ENCODE data around the gene SOX13.
A peak's percentile ranks its signal among the peaks of the same experiment; 100 is the strongest.

SOX13 gene

GRCh38 chr1:204072931-204073836, at the start of gene SOX13:
SOX13 (plus strand) TSS chr1:204073115; CDS start chr1:204112916, 39,801 bp downstream.
- peaks cover 69% of the 10 kb centered on the region for H3K27me3 ChIP-seq
- H3K4me3 ChIP-seq, result peak within 1 kb of the TSS; percentile 70
- H3K27ac ChIP-seq, result no peak within 1 kb of the TSS
- H4K20me1 ChIP-seq, result peaks cover 19% of the 10 kb centered on the region; the same call in 1 of the 2 replicates
- peak within 1 kb of the TSS; percentile 51; the same call in 1 of the 2 replicates for H3K9ac ChIP-seq
- TF ChIP-seq Cebpa-rat (IDR thresholded peaks at IDR 0.05), result no peak
- no peaks in the 10 kb centered on the region for H3K36me3 ChIP-seq
- peaks cover 2% of the 10 kb centered on the region; the same call in 1 of the 2 replicates for H3K9me3 ChIP-seq
- peaks cover 23% of the 10 kb centered on the region for H3K4me1 ChIP-seq
- H3K4me2 ChIP-seq, result peak within 1 kb of the TSS; percentile 96

- Histone ChIP-seq H3K27me3 (no peaks in the 10 kb centered on the region), H3K36me3 (no peaks in the 10 kb centered on the region), H3K9ac (no peak overlapping the region), H3K4me2 (no peak overlapping the region), H3K4me1 (no peaks in the 10 kb centered on the region), H4K20me1 (no peaks in the 10 kb centered on the region), H3K27ac (no peak overlapping the region), H3K9me3 (no peaks in the 10 kb centered on the region), H3K4me3 (no peak overlapping the region)
- no peak for TF ChIP-seq Cebpa-rat (IDR thresholded peaks at IDR 0.05)
These were observed 46.8 kb upstream of the SOX13 start for GRCh38 chr1:204025917-204026707.

GRCh38 chr1:204027446-204027845, 45.5 kb upstream of the SOX13 start:
- Histone ChIP-seq H4K20me1 (no peaks in the 10 kb centered on the region), H3K4me2 (no peak overlapping the region), H3K4me3 (no peak overlapping the region), H3K9me3 (no peaks in the 10 kb centered on the region), H3K27me3 (no peaks in the 10 kb centered on the region), H3K36me3 (no peaks in the 10 kb centered on the region), H3K4me1 (no peaks in the 10 kb centered on the region), H3K27ac (no peak overlapping the region), H3K9ac (no peak overlapping the region)
- TF ChIP-seq Cebpa-rat (IDR thresholded peaks at IDR 0.05), result no peak

GRCh38 chr1:204029016-204029415, 43.9 kb upstream of the SOX13 start:
- Histone ChIP-seq H3K36me3 (no peaks in the 10 kb centered on the region), H3K9ac (no peak overlapping the region), H3K27me3 (no peaks in the 10 kb centered on the region), H3K9me3 (no peaks in the 10 kb centered on the region), H3K4me3 (no peak overlapping the region), H4K20me1 (no peaks in the 10 kb centered on the region), H3K4me1 (no peaks in the 10 kb centered on the region), H3K27ac (no peak overlapping the region), H3K4me2 (no peak overlapping the region)
- no peak for TF ChIP-seq Cebpa-rat (IDR thresholded peaks at IDR 0.05)

- H3K9me3 ChIP-seq, result no peaks in the 10 kb centered on the region
- H3K27ac ChIP-seq, result no peak overlapping the region
- no peak overlapping the region for H3K4me3 ChIP-seq
- no peak overlapping the region for H3K4me2 ChIP-seq
- no peaks in the 10 kb centered on the region for H3K36me3 ChIP-seq
- H3K9ac ChIP-seq, result no peak overlapping the region
- no peaks in the 10 kb centered on the region for H4K20me1 ChIP-seq
- no peaks in the 10 kb centered on the region for H3K4me1 ChIP-seq
- H3K27me3 ChIP-seq, result no peaks in the 10 kb centered on the region
- no peak for TF ChIP-seq Cebpa-rat (IDR thresholded peaks at IDR 0.05)
These were observed 41.7 kb upstream of the SOX13 start for GRCh38 chr1:204031098-204031710.

- H3K4me1 ChIP-seq, result no peaks in the 10 kb centered on the region
- no peak overlapping the region for H3K9ac ChIP-seq
- H3K27me3 ChIP-seq, result no peaks in the 10 kb centered on the region
- no peak for TF ChIP-seq Cebpa-rat (IDR thresholded peaks at IDR 0.05)
- H3K4me3 ChIP-seq, result no peak overlapping the region
- no peaks in the 10 kb centered on the region for H4K20me1 ChIP-seq
- H3K4me2 ChIP-seq, result no peak overlapping the region
- H3K9me3 ChIP-seq, result no peaks in the 10 kb centered on the region
- no peak overlapping the region for H3K27ac ChIP-seq
- no peaks in the 10 kb centered on the region for H3K36me3 ChIP-seq
These were observed 40.2 kb upstream of the SOX13 start for GRCh38 chr1:204032642-204033235.

- no peaks in the 10 kb centered on the region for H3K27me3 ChIP-seq
- no peaks in the 10 kb centered on the region for H3K4me1 ChIP-seq
- no peaks in the 10 kb centered on the region for H4K20me1 ChIP-seq
- no peak for TF ChIP-seq Cebpa-rat (IDR thresholded peaks at IDR 0.05)
- no peak overlapping the region for H3K4me3 ChIP-seq
- H3K27ac ChIP-seq, result no peak overlapping the region
- no peak overlapping the region for H3K9ac ChIP-seq
- no peaks in the 10 kb centered on the region for H3K9me3 ChIP-seq
- H3K4me2 ChIP-seq, result no peak overlapping the region
- no peaks in the 10 kb centered on the region for H3K36me3 ChIP-seq
These were observed 39.6 kb upstream of the SOX13 start for GRCh38 chr1:204033306-204033705.

- H3K9ac ChIP-seq, result no peak overlapping the region
- no peaks in the 10 kb centered on the region for H4K20me1 ChIP-seq
- no peaks in the 10 kb centered on the region for H3K27me3 ChIP-seq
- H3K4me2 ChIP-seq, result no peak overlapping the region
- no peaks in the 10 kb centered on the region for H3K36me3 ChIP-seq
- H3K27ac ChIP-seq, result no peak overlapping the region
- peaks cover 16% of the 10 kb centered on the region for H3K4me1 ChIP-seq
- TF ChIP-seq Cebpa-rat (IDR thresholded peaks at IDR 0.05), result no peak
- no peak overlapping the region for H3K4me3 ChIP-seq
- no peaks in the 10 kb centered on the region for H3K9me3 ChIP-seq
These were observed 35.8 kb upstream of the SOX13 start for GRCh38 chr1:204036882-204037655.
